Measurements from ENCODE around the gene CUL4A.
"Not testable (repeated sequence)": the region's sequence is repeated elsewhere in the genome, so short reads cannot be mapped to it uniquely, and the experiment has no call there.

Gene CUL4A

GRCh38 chr13:113161433-113161832 is 48.0 kb upstream of the CUL4A start:
- Histone ChIP-seq H3K9me2 (replicated peaks; ENCODE audit: control insufficient read depth, low read length) (no peaks in the 10 kb centered on the region), H3K27ac (ENCODE audit: low read depth, low read length) (peak overlapping the region; percentile 42), H4K20me1 (ENCODE audit: control insufficient read depth, insufficient read depth, low read depth, low read length) (no peaks in the 10 kb centered on the region), H3K4me3 (ENCODE audit: low read length) (peak overlapping the region; percentile 36), H3K27me3 (ENCODE audit: control insufficient read depth, low read length) (no peaks in the 10 kb centered on the region), H3F3A (ENCODE audit: control insufficient read depth, insufficient read depth) (peaks cover 20% of the 10 kb centered on the region), H3K4me1 (ENCODE audit: control insufficient read depth, low read length) (peaks cover 28% of the 10 kb centered on the region), H3K9me3 (ENCODE audit: control insufficient read depth, insufficient read depth, low read length) (no peaks in the 10 kb centered on the region), H3K36me3 (ENCODE audit: control insufficient read depth, low read length) (no peaks in the 10 kb centered on the region), H3K79me2 (ENCODE audit: control insufficient read depth, low read length) (no peaks in the 10 kb centered on the region), H3K4me2 (ENCODE audit: low read length) (peak overlapping the region; percentile 49)
- TF ChIP-seq EZH2phosphoT487 (IDR thresholded peaks at IDR 0.05; ENCODE audit: borderline replicate concordance, low read length) (no peak), CTCF (IDR thresholded peaks at IDR 0.05; ENCODE audit: low read depth, low read length, poor library complexity, severe bottlenecking) (no peak)

GRCh38 chr13:113161975-113162374 is 47.4 kb upstream of the CUL4A start:
- not testable (repeated sequence) for H3K79me2 ChIP-seq (ENCODE audit: control insufficient read depth, low read length); H3K36me3 ChIP-seq (ENCODE audit: control insufficient read depth, low read length); H3K4me2 ChIP-seq (ENCODE audit: low read length); H3K27me3 ChIP-seq (ENCODE audit: control insufficient read depth, low read length); H3K4me3 ChIP-seq (ENCODE audit: low read length); H4K20me1 ChIP-seq (ENCODE audit: control insufficient read depth, insufficient read depth, low read depth, low read length); H3K9me3 ChIP-seq (ENCODE audit: control insufficient read depth, insufficient read depth, low read length); H3K27ac ChIP-seq (ENCODE audit: low read depth, low read length); H3K9me2 ChIP-seq (replicated peaks; ENCODE audit: control insufficient read depth, low read length)
- peaks cover 20% of the 10 kb centered on the region for H3F3A ChIP-seq (ENCODE audit: control insufficient read depth, insufficient read depth)
- peaks cover 28% of the 10 kb centered on the region for H3K4me1 ChIP-seq (ENCODE audit: control insufficient read depth, low read length)

- peak overlapping the region; percentile 47 for H3K27ac ChIP-seq (ENCODE audit: low read depth, low read length)
- 0 out of 2 replicates have a peak, but pooled peaks cover 2% of the 10 kb centered on the region for H3K36me3 ChIP-seq (ENCODE audit: control insufficient read depth, low read length)
Observed at GRCh38 chr13:113162783-113163685, 46.4 kb upstream of the CUL4A start.

More at GRCh38 chr13:113162783-113163685, 46.4 kb upstream of the CUL4A start:
- Histone ChIP-seq H3K27me3 (ENCODE audit: control insufficient read depth, low read length) (no peaks in the 10 kb centered on the region), H3K4me2 (ENCODE audit: low read length) (peak overlapping the region; percentile 26; the same call in 1 of the 2 replicates), H3K4me3 (ENCODE audit: low read length) (no peak overlapping the region), H3K4me1 (ENCODE audit: control insufficient read depth, low read length) (peaks cover 25% of the 10 kb centered on the region), H3K9me2 (replicated peaks; ENCODE audit: control insufficient read depth, low read length) (no peaks in the 10 kb centered on the region), H3K79me2 (ENCODE audit: control insufficient read depth, low read length) (no peaks in the 10 kb centered on the region), H4K20me1 (ENCODE audit: control insufficient read depth, insufficient read depth, low read depth, low read length) (no peaks in the 10 kb centered on the region), H3F3A (ENCODE audit: control insufficient read depth, insufficient read depth) (peaks cover 20% of the 10 kb centered on the region), H3K9me3 (ENCODE audit: control insufficient read depth, insufficient read depth, low read length) (no peaks in the 10 kb centered on the region)
- no peak for TF ChIP-seq EZH2phosphoT487 (IDR thresholded peaks at IDR 0.05; ENCODE audit: borderline replicate concordance, low read length)
- TF ChIP-seq CTCF (IDR thresholded peaks at IDR 0.05; ENCODE audit: low read depth, low read length, poor library complexity, severe bottlenecking): no peak
